SKM-1 treated with dmso at 0.1 percent for 144 hours (cell line): ENCODE data around the gene TRIM27.
"Not testable (repeated sequence)": the region's sequence is repeated elsewhere in the genome, so short reads cannot be mapped to it uniquely, and the experiment has no call there.

ENCODE experiments used
- DNase-seq: peaks from one replicate; lab custom pipeline; 2025; ENCODE audit not compliant: unreplicated experiment; lab: John Stamatoyannopoulos, UW

TRIM27 gene

GRCh38 chr6:28897369-28897745 lies 26.4 kb downstream of the TRIM27 start:
- no peak for DNase-seq

GRCh38 chr6:28896505-28897368 lies 27.0 kb downstream of the TRIM27 start:
- peak; percentile 50 for DNase-seq

GRCh38 chr6:28895131-28895812 lies 28.5 kb downstream of the TRIM27 start:
- peak; percentile 93 for DNase-seq

GRCh38 chr6:28893172-28893799 lies 30.5 kb downstream of the TRIM27 start:
- no peak for DNase-seq

- DNase-seq: no peak
Observed at GRCh38 chr6:28892525-28892924, 31.3 kb downstream of the TRIM27 start.

- DNase-seq: no peak
Observed at GRCh38 chr6:28887796-28888496, 35.8 kb downstream of the TRIM27 start.

- no peak for DNase-seq
Observed at GRCh38 chr6:28886079-28886439, 37.7 kb downstream of the TRIM27 start.

- peak; percentile 61 for DNase-seq
Observed at GRCh38 chr6:28884423-28885131, 39.2 kb downstream of the TRIM27 start.

GRCh38 chr6:28880894-28881780 lies 42.6 kb downstream of the TRIM27 start:
- peak; percentile 49 for DNase-seq

GRCh38 chr6:28880519-28880893 lies 43.3 kb downstream of the TRIM27 start:
- DNase-seq: no peak

GRCh38 chr6:28876710-28877109 lies 47.1 kb downstream of the TRIM27 start:
- no peak for DNase-seq

GRCh38 chr6:28875191-28875747 lies 48.5 kb downstream of the TRIM27 start:
- no peak for DNase-seq

- DNase-seq: not testable (repeated sequence)
Observed at GRCh38 chr6:28872157-28872817, 51.5 kb downstream of the TRIM27 start.

- DNase-seq: no peak
Observed at GRCh38 chr6:28871335-28872156, 52.2 kb downstream of the TRIM27 start.

GRCh38 chr6:28868873-28869272 lies 54.9 kb downstream of the TRIM27 start:
- no peak for DNase-seq

- no peak for DNase-seq
Observed at GRCh38 chr6:28867086-28867409, 56.7 kb downstream of the TRIM27 start.

GRCh38 chr6:28866205-28867085 lies 57.3 kb downstream of the TRIM27 start:
- DNase-seq: not testable (repeated sequence)
